PFSK-1 (cell line): ENCODE measurements around the gene KIAA1755.

Experiments used
- POLR2AphosphoS5 ChIP-seq: IDR thresholded peaks from 2 replicates; pipeline ENCODE4 v1.6.1; 2012; ENCODE audit warnings: low read depth, mild to moderate bottlenecking, control low read depth, low read length, moderate library complexity
- REST ChIP-seq, 2 experiments: IDR thresholded peaks; 2 replicates each; pipeline versions ENCODE4 v1.6.1 to v1.8.0; 2011 to 2012; ENCODE audit warnings: low read depth in 2 of 2, low read length in 2 of 2, control low read depth in 1 of 2, inconsistent platforms in 1 of 2, mild to moderate bottlenecking in 1 of 2, moderate library complexity in 1 of 2; ENCODE audit not compliant: insufficient read depth in 1 of 2
- SIN3A ChIP-seq: IDR thresholded peaks from 2 replicates; pipeline ENCODE4 v1.6.1; 2012; ENCODE audit warnings: mild to moderate bottlenecking, low read length, moderate library complexity, borderline replicate concordance; ENCODE audit not compliant: insufficient read depth

DNA sequence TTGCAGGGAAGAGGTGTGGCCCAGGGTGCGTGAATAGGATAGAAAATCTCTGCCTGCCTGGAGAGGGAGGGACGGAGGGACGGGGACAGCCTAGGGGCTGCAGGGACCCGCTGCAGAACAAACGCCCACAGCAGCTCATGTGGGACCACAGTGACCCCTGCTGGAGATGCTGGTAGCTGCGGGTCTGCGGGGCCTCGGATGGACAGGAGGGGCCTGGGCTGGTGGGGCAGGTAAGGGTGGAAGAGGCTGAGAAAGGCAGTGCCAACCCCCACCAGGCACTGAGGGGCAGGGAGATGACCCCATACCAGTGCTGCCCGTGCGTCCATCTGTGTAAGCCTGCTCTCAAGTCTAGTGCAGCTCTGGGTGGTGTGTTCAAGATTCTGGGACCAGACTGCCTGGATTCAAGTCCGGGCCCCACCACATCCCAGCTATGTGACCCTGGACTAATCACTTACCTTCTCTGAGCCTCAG, 39.4 kb downstream of the KIAA1755 start:
- no peak for TF ChIP-seq SIN3A
- TF ChIP-seq POLR2AphosphoS5: no peak
- 0 out of 4 replicates have a peak, but pooled peaks of 1 of the 2 experiments have one; percentile 5 for TF ChIP-seq REST (IDR thresholded peaks at IDR 0.05; ENCODE audit: insufficient read depth in 1 of 2, low read depth in 2 of 2, low read length in 2 of 2)
